GM21528 (cell line): ENCODE measurements around the gene TRMT10C.
"Not testable (repeated sequence)": the region's sequence is repeated elsewhere in the genome, so short reads cannot be mapped to it uniquely, and the experiment has no call there.

ENCODE experiments used
- ATAC-seq: cut with Tn5 transposase; IDR thresholded peaks from one replicate; pipeline ENCODE4 v1.9.1; 2021; ENCODE audit warnings: mild to moderate bottlenecking, moderate library complexity; ENCODE audit not compliant: unreplicated experiment, low FRiP score

The TRMT10C gene

DNA sequence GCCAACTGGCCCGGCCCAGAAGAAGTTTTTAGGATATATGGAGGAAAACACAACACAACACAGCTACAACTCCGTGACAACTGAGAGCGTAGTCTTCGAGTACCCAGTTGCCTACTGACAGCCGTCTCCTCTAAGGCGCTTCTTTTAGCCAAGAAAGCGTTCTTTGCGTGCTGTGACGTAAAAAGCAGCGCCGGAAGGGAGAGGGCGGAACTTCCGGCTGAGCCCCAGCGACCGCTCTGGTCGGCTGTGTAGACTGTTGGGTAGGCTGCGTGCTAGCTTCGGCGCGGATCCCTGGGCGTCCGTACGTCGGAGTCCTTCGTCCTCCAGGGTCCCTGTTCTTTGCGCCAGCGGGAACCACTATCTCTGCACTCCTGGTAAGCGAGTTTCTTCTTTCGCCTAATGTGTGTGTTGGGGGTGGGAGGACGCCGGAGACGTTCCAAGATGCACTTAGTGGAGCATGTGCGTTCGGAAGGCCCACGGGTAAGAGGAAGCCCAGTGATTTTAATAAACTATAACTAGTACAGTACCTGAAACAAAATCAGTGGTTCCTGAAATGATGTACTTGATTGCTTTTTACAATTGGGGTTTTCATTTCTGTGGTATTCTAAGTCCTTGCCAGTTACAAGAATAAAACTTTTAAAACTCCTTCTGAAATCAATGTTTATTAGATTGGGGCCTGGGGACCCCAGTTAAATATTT is at the start of gene TRMT10C:
TRMT10C (plus strand) TSS at position 239 of the 699 bp plus-strand sequence. CDS start 2,914 bp downstream, outside the sequence.
- peak; percentile 99 for ATAC-seq

DNA sequence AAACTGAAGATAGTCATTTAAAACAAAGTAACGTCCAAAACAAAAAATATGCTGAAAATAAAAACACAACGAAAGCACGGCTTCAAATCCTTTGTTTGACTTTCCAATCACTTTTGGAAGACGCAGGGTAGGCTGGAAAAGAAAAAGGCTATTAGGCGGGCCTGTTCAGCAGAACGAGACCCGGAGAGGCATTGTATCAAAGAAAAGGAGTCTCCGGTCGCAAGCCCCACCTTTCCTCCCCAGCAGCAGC is 49.3 kb upstream of the TRMT10C start:
- peak; percentile 32 for ATAC-seq

DNA sequence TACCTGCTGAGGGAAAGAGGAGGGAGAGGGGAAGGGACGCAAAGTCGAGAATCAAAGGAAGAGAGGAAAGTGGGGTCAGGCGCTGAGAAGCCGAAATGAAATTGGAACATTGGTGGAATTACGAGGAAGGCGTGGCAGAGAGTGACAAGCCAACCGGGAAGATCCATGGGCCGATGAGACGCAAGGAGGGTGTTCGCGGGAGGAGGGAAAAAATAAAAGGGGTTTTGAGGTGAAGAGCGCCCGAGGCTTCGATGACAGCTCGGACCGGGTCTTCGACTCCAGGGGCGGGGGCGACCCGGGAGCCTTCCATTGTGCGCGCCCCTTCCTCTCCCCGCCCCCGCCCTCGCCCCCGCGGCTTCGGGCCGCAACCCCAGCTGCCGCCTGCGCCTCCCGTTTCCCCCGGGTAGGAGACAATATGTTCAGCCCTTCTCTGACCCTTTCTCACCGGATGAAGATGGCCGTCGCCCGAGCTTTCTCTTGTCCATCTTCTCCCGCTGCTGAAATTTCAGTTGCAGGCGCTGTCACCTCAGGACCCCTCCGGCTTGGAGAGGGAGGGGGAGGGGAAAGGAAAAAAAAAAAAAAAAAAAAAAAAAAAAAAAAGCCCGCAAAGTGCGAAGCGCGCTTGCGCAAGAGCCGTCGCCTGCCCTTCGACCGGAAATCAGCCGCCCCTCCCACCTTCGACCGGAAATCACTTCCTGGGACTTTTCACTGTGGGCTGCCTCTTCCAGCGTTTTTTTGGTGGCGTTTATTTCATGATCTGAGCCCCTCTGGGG is 48.8 kb upstream of the TRMT10C start, which contains the start of gene SENP7:
SENP7 (minus strand) TSS at position 567 of the 773 bp plus-strand sequence; CDS start at position 485, 82 bp downstream.
- ATAC-seq, result peak; percentile 71

DNA sequence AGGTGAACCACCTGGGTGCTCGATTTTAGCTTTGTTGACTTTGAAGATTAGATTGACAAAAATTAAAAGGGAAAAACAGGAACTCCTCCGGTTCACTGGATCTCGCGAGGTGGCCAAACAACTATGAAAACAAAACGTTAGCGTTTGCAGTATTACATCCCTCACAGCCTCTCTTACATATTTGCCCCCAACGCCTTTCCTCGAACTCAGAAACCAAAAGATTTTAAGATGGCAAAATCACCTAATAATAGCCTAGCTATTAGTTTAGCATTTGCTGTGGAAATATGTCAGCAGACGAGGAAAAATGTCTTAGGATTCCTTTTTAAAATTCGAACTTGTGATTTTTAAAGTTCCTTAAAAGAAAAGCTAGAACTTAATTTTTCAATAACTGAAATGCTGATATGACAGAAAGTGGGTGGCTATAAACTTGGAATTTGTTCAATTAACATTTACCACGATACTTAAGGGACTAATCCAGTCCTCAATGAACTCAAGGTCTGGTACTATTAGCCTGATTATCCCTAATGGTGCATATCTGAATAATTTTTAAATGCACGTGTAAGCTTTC is 48.2 kb upstream of the TRMT10C start:
- ATAC-seq, result peak; percentile 40

DNA sequence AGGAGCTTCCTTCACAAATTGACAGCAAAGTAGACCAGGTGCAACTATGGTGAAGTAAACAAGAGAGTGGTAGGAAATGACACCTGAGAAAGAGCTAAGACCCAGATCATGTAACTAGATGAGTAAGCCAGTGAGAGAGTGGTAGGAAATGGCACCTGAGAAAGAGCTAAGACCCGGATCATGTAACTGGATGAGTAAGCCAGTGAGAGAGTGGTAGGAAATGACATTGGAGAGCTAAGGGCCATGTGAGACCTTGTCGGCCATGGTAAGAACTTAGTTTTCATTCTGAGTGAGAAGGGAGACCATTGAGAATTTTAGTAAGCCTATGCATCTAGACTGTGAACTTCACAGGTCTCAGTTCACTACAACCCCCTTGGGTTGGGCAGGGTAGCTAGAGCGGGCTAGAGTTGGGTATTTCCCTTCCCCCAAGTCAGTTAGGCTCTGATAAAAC is 43.2 kb upstream of the TRMT10C start:
- ATAC-seq, result peak; percentile 98

DNA sequence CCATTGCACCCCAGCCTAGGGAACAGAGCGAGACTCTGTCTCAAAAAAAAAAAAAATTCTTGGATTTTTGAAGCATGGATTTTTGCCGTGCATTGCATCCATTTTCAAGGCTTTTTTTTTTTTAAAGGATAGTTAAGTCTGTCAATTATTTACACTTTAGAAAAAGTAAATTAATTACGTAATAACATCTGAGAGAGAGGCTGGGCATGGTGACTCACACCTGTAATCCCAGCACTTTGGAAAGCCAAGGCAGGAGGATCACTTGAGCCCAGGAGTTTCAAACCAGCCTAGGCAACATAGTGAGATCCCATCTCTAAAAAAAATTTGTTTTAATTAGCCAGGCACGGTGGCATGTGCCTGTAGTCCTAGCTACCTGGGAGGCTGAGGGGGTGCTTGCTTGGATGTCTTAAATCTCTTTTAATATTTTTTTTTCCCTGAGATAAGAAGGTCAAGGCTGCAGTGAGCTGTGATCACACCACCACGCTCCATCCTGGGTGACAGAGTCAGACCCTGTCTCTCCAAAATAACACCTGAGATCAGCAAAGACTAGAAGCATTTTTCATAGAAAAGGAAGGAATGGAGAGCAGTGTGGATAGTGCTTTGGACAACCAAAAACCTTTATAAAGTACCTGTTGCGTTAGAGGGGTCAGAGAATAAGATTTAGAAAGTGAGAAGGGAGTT is 41.8 kb upstream of the TRMT10C start:
- ATAC-seq, result no peak

DNA sequence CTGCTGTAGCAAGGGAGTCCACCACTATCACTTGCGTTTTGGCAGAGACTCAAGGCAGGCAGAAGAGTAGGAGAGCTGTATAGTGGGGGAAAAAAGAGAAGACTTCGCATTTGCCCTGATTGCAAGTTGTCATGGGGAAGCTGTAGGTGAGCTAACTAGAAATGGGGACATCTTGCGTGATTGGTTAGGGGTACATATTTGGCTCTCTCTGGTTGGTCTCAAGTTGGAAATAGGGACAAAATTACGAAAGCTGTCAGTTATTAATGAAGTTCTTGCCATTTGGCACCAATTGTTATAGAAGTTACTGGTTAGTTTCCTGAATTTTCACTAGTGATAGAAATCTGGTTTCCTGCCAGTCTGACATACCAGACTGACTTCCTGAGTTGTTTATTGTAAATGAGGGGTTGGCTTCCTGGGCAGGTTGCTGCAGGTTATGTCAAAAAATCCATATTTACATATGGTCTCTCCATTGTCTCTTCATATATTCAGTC is 40.4 kb upstream of the TRMT10C start:
- ATAC-seq, result no peak

DNA sequence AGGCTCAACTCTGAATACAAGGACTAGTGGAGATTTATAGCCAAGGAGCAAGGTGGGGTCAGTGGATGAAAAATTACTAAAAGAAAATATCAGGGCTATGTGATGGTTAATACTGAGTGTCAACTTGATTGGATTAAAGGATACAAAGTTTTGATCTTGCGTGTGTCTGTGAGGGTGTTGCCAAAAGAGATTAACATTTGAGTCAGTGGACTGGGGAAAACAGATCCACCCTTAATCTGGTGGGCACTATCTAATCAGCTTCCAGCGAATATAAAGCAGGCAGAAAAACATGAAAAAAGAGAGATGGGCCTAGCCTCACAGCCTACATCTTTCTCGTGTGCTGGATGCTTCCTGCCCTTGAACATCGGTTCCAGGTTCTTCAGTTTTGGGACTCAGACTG is 34.2 kb upstream of the TRMT10C start:
- ATAC-seq, result no peak

DNA sequence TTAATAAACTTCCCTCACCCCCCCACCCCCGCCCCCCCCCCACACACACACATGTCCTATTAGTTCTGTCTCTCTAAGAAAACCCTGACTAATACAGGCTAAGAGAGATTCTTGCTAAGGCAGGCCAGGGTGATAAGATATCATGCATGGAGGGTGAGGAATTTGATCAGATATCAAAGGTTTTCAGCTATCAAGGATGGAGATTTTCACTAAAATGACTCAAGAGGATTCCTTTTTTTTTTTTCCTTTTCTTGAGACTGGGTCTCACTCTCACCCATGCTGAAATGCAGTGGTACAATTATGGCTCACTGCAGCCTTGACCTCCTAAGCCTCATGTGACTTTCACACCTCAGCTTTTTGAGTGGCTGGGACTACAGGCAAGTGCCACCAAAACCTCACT is 33.8 kb upstream of the TRMT10C start:
- ATAC-seq, result no peak

DNA sequence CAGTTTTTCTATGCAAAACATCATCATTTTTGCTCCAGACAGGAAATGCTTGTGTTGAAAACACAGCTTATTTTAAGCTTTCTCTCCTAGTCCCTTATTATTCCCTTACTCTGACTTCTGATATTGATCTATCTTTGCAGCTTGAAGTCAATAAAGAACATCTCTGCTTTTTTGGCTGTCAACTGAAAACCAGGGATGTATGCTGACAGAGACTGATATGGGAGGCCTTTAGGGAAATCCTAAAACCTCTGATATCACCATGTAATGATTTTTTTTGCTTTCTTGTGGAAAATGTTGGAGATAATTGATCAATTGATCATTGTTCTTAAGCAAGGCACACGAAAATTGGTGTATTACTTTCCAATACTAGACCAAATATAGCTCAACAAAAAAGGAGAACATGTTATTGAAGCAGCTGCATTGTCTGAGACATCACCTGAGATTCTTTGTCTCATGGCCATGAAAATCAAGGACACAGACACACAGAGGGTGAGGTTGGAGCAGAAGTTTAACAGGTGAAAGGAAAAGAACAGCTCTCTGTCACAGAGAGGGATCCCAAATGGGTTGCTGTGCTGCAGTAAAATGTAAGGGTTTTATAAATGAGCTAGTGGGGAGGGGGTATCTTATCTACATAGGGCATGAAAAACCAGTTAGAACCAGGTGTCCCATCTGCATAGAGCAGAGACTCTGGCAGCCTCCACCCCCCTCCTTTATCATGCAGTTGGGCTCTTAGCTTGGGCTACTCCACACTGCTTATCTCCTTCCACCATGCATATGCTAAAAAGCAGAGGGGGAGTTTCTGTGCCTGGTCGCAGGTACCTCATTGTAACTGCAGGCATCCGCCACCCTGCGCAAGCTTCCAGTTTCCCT is 31.6 kb upstream of the TRMT10C start:
- no peak for ATAC-seq

DNA sequence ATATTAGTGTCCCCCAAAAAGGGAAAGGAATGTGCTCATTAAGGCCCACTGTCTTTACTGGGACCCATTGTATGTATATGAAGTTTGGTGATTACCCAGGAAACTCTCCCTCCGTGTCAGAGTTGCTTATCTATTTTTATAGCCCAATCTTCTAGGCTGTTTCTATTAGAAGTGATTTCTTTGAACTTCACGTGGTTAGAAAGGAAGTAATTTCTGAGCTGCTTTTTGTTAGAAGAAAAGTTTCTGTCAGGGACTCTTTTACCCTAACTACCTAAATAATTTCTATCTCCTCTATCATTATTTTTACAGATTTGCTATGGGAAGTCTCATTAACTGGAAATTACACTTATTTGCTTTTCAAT is 31.0 kb upstream of the TRMT10C start:
- ATAC-seq, result no peak

DNA sequence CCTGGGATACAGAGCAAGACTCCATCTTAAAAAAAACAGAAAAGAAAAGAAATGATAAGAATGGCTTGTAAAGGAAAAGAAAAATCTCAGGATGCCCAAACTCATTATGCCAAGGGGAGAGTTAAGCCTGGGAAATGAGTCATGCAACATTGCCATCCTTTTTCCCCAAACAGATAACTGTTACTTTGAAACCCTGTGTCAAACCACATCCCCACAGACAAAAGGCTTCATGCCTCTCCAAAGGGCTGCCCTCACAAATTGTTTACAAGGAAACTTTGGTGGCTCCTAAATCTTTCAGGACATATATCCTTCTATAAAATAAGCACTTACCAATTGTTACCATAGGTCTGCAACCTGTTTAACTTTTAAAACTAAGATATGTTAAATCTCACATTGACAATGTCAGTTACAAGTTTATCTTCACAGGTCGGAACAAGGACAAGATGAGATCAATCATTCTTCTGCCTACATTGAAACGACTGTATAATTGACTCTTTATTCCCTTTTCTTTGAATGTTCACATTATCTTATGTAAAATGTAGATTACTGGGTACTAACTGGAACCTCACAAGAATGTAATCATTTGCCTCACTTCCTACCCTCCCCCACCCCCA is 30.1 kb upstream of the TRMT10C start:
- no peak for ATAC-seq

DNA sequence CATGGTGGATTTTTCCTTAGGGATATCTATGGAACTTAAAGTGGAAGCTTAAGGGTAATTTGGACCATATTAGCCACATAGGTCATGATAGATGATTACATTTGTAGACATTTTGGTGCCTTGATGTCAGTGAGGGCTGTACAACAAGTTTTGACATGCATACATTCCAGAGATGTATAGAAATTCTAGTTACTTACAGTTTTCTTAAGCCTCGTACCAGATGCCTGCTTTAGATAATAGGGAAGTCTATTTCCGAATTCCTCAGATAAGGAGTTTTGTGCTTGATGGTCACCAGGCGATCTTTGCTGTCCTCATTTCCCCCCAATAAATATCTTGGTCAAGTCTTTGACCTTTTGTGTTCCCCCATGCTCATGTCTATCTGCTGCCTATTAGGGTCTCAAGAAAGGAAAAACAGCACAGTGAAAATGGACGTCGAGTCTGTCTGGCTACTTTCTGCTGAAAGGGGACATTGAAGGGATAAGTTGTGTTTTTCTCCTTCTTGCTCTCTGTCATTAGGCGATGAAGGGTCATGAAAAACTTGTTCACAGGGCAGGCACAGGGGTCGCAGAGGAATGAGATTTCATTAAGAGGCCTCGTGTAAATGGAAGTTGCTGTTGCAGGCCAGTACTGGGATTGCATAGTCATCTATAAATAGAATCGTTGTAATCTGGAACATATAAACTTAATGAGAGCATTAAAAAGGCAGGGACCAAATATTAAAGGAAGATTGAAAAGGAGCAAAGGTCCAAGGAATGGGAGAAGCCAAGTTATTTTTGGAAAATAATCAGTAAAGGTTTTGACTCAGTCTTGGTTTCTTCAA is 28.7 kb upstream of the TRMT10C start:
- no peak for ATAC-seq

DNA sequence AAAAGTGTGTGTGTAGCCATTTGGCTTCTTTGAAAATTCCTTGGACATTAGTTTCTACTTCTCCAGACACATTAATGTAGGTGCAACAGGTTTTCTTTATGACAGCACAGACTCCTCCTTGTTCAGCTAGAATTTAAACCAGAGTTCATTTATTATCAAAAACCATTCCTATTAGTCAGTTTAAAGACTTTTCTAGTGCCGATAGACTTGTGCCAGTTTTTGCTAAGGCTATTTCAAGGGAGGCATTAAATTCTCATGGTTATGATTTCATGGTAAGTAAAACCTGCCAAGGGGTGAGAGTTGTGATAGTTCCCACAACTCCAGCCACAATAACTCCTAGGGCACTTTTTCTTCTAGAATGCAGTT is 28.1 kb upstream of the TRMT10C start:
- ATAC-seq, result no peak

DNA sequence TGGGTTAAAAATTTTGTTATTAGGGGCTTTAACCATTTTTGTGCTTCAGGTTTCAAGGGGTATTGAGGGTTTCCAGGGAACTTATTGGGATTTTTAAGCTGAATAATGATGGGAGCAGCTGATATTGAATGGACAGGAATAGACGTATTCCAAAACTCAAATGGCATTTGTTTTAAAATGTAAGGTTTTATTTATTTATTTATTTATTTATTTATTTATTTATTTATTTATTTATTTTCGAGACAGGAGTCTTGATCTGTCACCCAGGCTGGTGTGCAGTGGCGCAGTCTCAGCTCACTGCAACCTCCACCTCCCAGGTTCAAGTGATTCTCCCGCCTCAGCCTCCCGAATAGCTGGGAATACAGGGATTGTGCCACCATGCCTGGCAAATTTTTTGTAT is 26.4 kb upstream of the TRMT10C start:
- no peak for ATAC-seq

DNA sequence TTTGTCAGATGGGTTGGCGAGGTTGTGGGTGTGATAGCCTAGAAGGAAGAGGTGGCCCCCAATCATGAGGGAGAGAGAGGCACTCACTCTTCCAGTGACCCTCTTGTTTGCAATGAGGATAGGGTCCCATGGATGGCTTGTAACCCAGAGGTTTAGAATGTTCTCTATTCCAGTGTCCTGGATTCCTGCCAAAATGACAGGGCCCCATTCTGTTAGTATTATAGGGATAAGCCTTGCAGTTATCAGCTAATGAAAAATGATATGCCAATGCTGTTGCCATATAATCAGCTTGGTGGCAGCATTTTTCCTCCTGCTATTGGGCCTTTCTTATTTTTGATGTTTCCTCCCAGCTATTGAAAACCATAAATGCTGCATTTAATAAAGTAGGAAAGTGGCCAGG is 25.4 kb upstream of the TRMT10C start:
- ATAC-seq, result no peak

DNA sequence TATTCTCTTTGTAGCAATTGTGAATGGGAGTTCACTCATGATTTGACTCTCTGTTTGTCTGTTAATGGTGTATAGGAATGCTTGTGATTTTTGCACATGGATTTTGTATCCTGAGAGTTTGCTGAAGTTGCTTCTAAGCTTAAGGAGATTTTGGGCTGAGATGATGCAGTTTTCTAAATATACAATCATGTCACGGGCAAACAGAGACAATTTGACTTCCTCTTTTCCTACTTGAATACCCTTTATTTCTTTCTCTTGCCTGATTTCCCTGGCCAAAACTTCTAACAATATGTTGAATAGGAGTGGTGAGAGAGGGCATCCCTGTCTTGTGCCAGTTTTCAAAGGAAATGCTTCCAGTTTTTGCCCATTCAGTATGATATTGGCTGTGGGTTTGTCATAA is 24.7 kb upstream of the TRMT10C start:
- ATAC-seq, result not testable (repeated sequence)

DNA sequence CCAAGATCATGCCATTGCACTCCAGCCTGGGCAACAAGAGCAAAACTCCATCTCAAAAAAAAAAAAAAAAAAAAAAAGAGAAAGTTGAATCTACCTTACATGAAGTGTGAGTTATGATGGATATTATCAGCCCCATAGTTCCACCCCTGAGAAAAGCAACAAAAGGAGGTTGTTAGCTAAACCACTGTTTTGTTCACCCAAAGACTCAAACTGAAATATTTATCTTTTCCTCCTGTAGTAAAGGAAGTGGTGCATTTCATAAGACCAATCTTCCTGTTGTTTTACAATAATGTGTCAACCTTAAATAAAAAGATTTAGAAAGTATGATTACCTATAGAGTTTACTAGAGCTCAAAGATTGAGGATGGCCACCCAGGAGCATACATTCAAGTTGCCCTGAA is 18.7 kb upstream of the TRMT10C start:
- no peak for ATAC-seq
